Keratinocyte (primary cell): ENCODE data around the gene MIF. TPM values are rescaled to one million over a fixed set of nuclear protein-coding genes. Genes with fewer than 3 reads are reported as not detected.

Experiments used
- DNase-seq: peaks from one replicate; pipeline ENCODE4 v3.0.0-alpha.2; 2011; ENCODE audit warnings: low read depth, missing footprints, low spot score
- FAIRE-seq: peaks from 2 replicates; lab custom pipeline; 2011; peaks lifted over from hg19 to GRCh38; lab: Jason Lieb, UNC
- H2AFZ ChIP-seq: 2 replicates; pipeline ENCODE4 v1.6.0; 2012; ENCODE audit warnings: low read length, control low read depth, inconsistent platforms; ENCODE audit not compliant: control insufficient read depth
- H3K27ac ChIP-seq: 2 replicates; pipeline ENCODE4 v1.5.1; 2011; ENCODE audit warnings: low read length; ENCODE audit not compliant: control insufficient read depth, insufficient read depth
- H3K27me3 ChIP-seq: 3 replicates; pipeline ENCODE4 v1.6.0; 2011; ENCODE audit warnings: low read length; ENCODE audit not compliant: control insufficient read depth, insufficient read depth; ENCODE audit errors: extremely low read depth
- H3K36me3 ChIP-seq, 2 experiments: 2 replicates in 1 of 2; 3 replicates in 1 of 2; pipeline ENCODE4 v1.5.1; 2011; ENCODE audit warnings: low read length in 2 of 2, mild to moderate bottlenecking in 1 of 2; ENCODE audit not compliant: control insufficient read depth in 2 of 2, insufficient read depth in 2 of 2; ENCODE audit errors: extremely low read depth in 1 of 2
- H3K4me1 ChIP-seq: 3 replicates; pipeline ENCODE4 v1.5.1; 2011; ENCODE audit warnings: low read length; ENCODE audit not compliant: control insufficient read depth, insufficient read depth; ENCODE audit errors: extremely low read depth
- H3K4me2 ChIP-seq: 3 replicates; pipeline ENCODE4 v1.6.0; 2011; ENCODE audit warnings: low read depth, low read length; ENCODE audit not compliant: control insufficient read depth, insufficient read depth; ENCODE audit errors: extremely low read depth
- H3K4me3 ChIP-seq, 3 experiments: fragments of 200-600 bp in 1 of 3; sonication (generic) in 1 of 3; 2 replicates in 2 of 3; 3 replicates in 1 of 3; pipeline ENCODE4 v1.5.1; 2011 to 2016; ENCODE audit warnings: low read length in 3 of 3, mild to moderate bottlenecking in 3 of 3, control low read depth in 2 of 3, inconsistent platforms in 1 of 3, low read depth in 1 of 3, mixed read lengths in 1 of 3, mixed run types in 1 of 3, moderate library complexity in 1 of 3; ENCODE audit not compliant: control insufficient read depth in 2 of 3, insufficient read depth in 2 of 3; ENCODE audit errors: extremely low read depth in 1 of 3
- H3K79me2 ChIP-seq: 2 replicates; pipeline ENCODE4 v1.6.0; 2012; ENCODE audit warnings: low read length; ENCODE audit not compliant: control insufficient read depth, insufficient read depth
- H3K9ac ChIP-seq: 3 replicates; pipeline ENCODE4 v1.6.0; 2011; ENCODE audit warnings: low read length; ENCODE audit not compliant: control insufficient read depth, insufficient read depth; ENCODE audit errors: extremely low read depth
- H3K9me1 ChIP-seq: 3 replicates; pipeline ENCODE4 v1.6.0; 2011; ENCODE audit warnings: low read length; ENCODE audit not compliant: control insufficient read depth, insufficient read depth; ENCODE audit errors: extremely low read depth
- H3K9me3 ChIP-seq: 2 replicates; pipeline ENCODE4 v1.5.1; 2012; ENCODE audit warnings: low read depth, low read length; ENCODE audit not compliant: control insufficient read depth
- H4K20me1 ChIP-seq: 3 replicates; pipeline ENCODE4 v1.6.0; 2011; ENCODE audit warnings: low read length; ENCODE audit not compliant: control insufficient read depth, insufficient read depth; ENCODE audit errors: extremely low read depth
- EZH2 ChIP-seq: IDR thresholded peaks from one replicate; pipeline ENCODE4 v1.6.1; 2012; ENCODE audit warnings: inconsistent platforms, mild to moderate bottlenecking, low read length, moderate library complexity
- dilution Hi-C: fragments of 300-500 bp; cut with MboI; formaldehyde crosslinking; loops from one replicate; pipeline ENCODE4 v1.7.0; 2020; ENCODE audit warnings: low sequenced_read_pairs; ENCODE audit not compliant: extremely low pct_ligation_motif_present
- polyA plus RNA-seq, 5 experiments: library from polyadenylated mRNA; depleted of rRNA in 3 of 5; stranded (reverse) in 3 of 5; stranded (forward) in 1 of 5; unstranded in 1 of 5; fragments of >200 nt; gene quantifications; 1 replicate in 1 of 5; 2 replicates in 3 of 5; 3 replicates in 1 of 5; pipeline versions ENCODE4 v1.2.1 to v1.2.3, GENCODE V29; 2011 to 2012; ENCODE audit warnings: missing spikeins in 2 of 5, low read depth in 1 of 5, low replicate concordance in 1 of 5
- TF ChIP-seq, protein P1 (sequence below), 3 experiments: IDR thresholded peaks in 1 of 3; conservative IDR thresholded peaks in 1 of 3; optimal IDR thresholded peaks in 1 of 3; 2 replicates in 2 of 3; 3 replicates in 1 of 3; pipeline versions ENCODE3 to v1.5.1; 2011; ENCODE audit warnings: low read length in 3 of 3, mild to moderate bottlenecking in 3 of 3, moderate library complexity in 2 of 3, control low read depth in 1 of 3, inconsistent platforms in 1 of 3; ENCODE audit not compliant: insufficient read depth in 2 of 3; ENCODE audit errors: extremely low read depth in 1 of 3

Gene MIF
- polyA plus RNA-seq, 1 donor (not counting 4 experiments of a cell fraction or from before 2014, with no cell fraction given), result 340 TPM

DNA sequence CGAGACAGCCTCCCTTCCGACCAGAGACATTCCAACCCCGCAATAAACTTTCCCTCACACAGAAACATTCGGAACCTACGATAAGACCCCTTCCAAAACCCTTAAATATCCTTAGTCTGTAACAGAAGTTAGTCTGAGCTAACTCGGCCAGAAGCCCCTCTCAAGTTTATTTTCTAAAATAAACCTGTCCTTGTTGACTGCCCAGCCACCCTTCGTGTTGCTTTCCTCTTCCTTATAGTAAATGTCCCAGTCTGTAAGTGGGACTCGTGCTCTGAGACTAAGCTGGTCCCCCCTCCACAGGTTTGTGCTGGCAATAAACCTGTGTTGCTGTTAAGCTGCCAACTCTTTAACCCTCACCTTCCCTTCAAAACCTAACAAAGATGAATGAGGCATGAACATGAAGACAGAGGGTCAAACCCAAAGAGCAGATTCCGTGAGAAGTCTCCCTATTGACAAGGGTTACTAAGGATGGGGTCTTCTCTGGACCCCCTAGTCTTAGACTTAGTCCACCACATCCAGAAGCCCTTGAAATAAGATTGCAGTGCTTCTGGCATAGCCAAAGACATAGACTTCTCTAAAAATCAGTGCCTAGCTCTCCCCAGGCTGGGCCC, 18.2 kb downstream of the MIF start:
- Histone ChIP-seq H3K4me3 (no peak overlapping the region), H3K4me2 (no peak overlapping the region), H3K9me3 (no peaks in the 10 kb centered on the region), H3K9ac (no peak overlapping the region), H4K20me1 (no peaks in the 10 kb centered on the region), H3K4me1 (peaks cover 5% of the 10 kb centered on the region), H3K27me3 (no peaks in the 10 kb centered on the region), H3K27ac (no peak overlapping the region), H3K9me1 (no peaks in the 10 kb centered on the region), H3K79me2 (no peaks in the 10 kb centered on the region), H3K36me3 (no peaks in the 10 kb centered on the region), H2AFZ (no peak overlapping the region)
- no peak for FAIRE-seq
- dilution Hi-C loops, result no loop called here
- DNase-seq, result no peak
- TF ChIP-seq EZH2, result no peak
- TF ChIP-seq, protein P1, sequence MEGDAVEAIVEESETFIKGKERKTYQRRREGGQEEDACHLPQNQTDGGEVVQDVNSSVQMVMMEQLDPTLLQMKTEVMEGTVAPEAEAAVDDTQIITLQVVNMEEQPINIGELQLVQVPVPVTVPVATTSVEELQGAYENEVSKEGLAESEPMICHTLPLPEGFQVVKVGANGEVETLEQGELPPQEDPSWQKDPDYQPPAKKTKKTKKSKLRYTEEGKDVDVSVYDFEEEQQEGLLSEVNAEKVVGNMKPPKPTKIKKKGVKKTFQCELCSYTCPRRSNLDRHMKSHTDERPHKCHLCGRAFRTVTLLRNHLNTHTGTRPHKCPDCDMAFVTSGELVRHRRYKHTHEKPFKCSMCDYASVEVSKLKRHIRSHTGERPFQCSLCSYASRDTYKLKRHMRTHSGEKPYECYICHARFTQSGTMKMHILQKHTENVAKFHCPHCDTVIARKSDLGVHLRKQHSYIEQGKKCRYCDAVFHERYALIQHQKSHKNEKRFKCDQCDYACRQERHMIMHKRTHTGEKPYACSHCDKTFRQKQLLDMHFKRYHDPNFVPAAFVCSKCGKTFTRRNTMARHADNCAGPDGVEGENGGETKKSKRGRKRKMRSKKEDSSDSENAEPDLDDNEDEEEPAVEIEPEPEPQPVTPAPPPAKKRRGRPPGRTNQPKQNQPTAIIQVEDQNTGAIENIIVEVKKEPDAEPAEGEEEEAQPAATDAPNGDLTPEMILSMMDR (optimal IDR thresholded peaks at IDR 0.05 in 1 of 3, IDR thresholded peaks at IDR 0.05 in 1 of 3, conservative IDR thresholded peaks at IDR 0.05 in 1 of 3; ENCODE audit: extremely low read depth in 1 of 3, insufficient read depth in 2 of 3, low read length in 3 of 3), result no peak

DNA sequence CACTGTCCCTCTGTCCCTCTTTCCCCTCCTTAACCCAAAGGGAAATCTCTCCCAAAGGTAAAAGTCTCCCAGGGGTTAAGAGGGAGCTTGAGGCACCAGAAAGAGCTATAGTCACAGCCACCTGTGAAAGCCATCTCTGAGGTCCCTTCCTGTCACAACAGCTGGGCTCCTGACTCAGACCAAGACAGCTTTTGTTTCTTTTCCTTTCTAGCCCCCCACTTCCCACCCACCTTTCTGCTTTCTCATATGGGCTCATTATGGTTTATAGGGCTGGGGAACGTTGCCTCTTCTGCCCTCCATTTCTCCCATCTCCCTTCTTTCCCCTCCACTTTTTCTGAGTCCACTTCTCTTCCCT, 19.1 kb downstream of the MIF start:
- no peak for TF ChIP-seq EZH2
- TF ChIP-seq, protein P1 (optimal IDR thresholded peaks at IDR 0.05 in 1 of 3, IDR thresholded peaks at IDR 0.05 in 1 of 3, conservative IDR thresholded peaks at IDR 0.05 in 1 of 3; ENCODE audit: extremely low read depth in 1 of 3, insufficient read depth in 2 of 3, low read length in 3 of 3), result no peak
- dilution Hi-C loops, result no loop called here

More for the DNA sequence above, 19.1 kb downstream of the MIF start:
- Histone ChIP-seq H4K20me1 (no peaks in the 10 kb centered on the region), H3K4me2 (peak overlapping the region; percentile 96), H3K9me3 (no peaks in the 10 kb centered on the region), H3K9me1 (no peaks in the 10 kb centered on the region), H3K4me3 (peak overlapping the region; percentile 53 to 87 (median 81)), H3K36me3 (no peaks in the 10 kb centered on the region), H2AFZ (peak overlapping the region; percentile 91), H3K9ac (peak overlapping the region; percentile 91), H3K4me1 (peaks cover 5% of the 10 kb centered on the region), H3K27me3 (no peaks in the 10 kb centered on the region), H3K27ac (peak overlapping the region; percentile 85), H3K79me2 (no peaks in the 10 kb centered on the region)
- DNase-seq (no peak), FAIRE-seq (no peak)
